K562 (cell line): ENCODE measurements around the gene TGFB2. TPM values are rescaled to one million over a fixed set of nuclear protein-coding genes. Genes with fewer than 3 reads are reported as not detected.
A peak's percentile ranks its signal among the peaks of the same experiment; 100 is the strongest.
"Not testable (repeated sequence)": the region's sequence is repeated elsewhere in the genome, so short reads cannot be mapped to it uniquely, and the experiment has no call there.

Experiments used
- ATAC-seq: fragments of 200-7000 bp; cut with Tn5 transposase; 3 replicates; pipeline ENCODE4 v1.9.1; 2020; ENCODE audit warnings: moderate library complexity
- BruUV-seq: library from RNA; stranded (reverse); fragments of 400-500 nt; replicated peaks from 2 replicates; lab custom pipeline; 2021; lab: Mats Ljungman, UMichigan
- CTCF ChIA-PET: fragments of 300-600 bp; formaldehyde crosslinking; extraction: SDS; loops from one replicate; lab custom pipeline; 2021; ENCODE audit warnings: low intra/inter-chr PET ratio; lab: Yijun Ruan, JAX
- POLR2A ChIA-PET: fragments of 300-600, 350-650 bp; sonication (Branson Sonifier 250); formaldehyde crosslinking; extraction: SDS; loops from one replicate; lab custom pipeline; 2021; ENCODE audit warnings: antibody characterized with exemption, inconsistent platforms; lab: Yijun Ruan, JAX
- DNase-seq, 4 experiments: peaks; one replicate each; pipeline versions ENCODE4 v3.0.0 to v3.0.0-alpha.2; 2011 to 2018; ENCODE audit warnings: low spot score in 3 of 4, mixed read lengths in 3 of 4; ENCODE audit errors: extremely low read depth in 1 of 4
- FAIRE-seq: peaks from 2 replicates; lab custom pipeline; 2011; peaks lifted over from hg19 to GRCh38; lab: Jason Lieb, UNC
- H2AFZ ChIP-seq: 2 replicates; pipeline ENCODE4 v1.6.0; 2011; ENCODE audit warnings: low read depth, low read length, control low read depth, inconsistent platforms
- H3K27ac ChIP-seq: fragments of 200-600 bp; 3 replicates; pipeline ENCODE4 v1.8.0; 2011; ENCODE audit warnings: low read depth, mild to moderate bottlenecking, control low read depth, inconsistent platforms, low read length, moderate library complexity, mixed read lengths; ENCODE audit errors: extremely low read depth
- H3K27me3 ChIP-seq, 2 experiments: fragments of 300-600 bp in 1 of 2; 2 replicates in 1 of 2; 3 replicates in 1 of 2; pipeline versions ENCODE4 v1.6.0 to v1.8.0; 2011; ENCODE audit warnings: inconsistent platforms in 2 of 2, low read length in 2 of 2, mild to moderate bottlenecking in 1 of 2, mixed read lengths in 1 of 2, moderate library complexity in 1 of 2; ENCODE audit not compliant: control insufficient read depth in 2 of 2, insufficient read depth in 2 of 2
- H3K36me3 ChIP-seq: fragments of 300-600 bp; 3 replicates; pipeline ENCODE4 v1.8.0; 2011; ENCODE audit warnings: mild to moderate bottlenecking, low read length, inconsistent platforms; ENCODE audit not compliant: control insufficient read depth, insufficient read depth
- H3K4me1 ChIP-seq, 2 experiments: fragments of 200-600 bp in 1 of 2; replicated peaks in 1 of 2; 2 replicates in 1 of 2; 3 replicates in 1 of 2; pipeline versions ENCODE4 v1.5.1 to v1.8.0; 2011; ENCODE audit warnings: inconsistent platforms in 2 of 2, low read length in 2 of 2, mild to moderate bottlenecking in 1 of 2, mixed read lengths in 1 of 2, moderate library complexity in 1 of 2; ENCODE audit not compliant: control insufficient read depth in 2 of 2, insufficient read depth in 2 of 2
- H3K4me2 ChIP-seq: 2 replicates; pipeline ENCODE4 v1.6.1; 2011; ENCODE audit warnings: low read length, control low read depth, inconsistent platforms, mixed read lengths; ENCODE audit not compliant: insufficient read depth
- H3K4me3 ChIP-seq: fragments of 200-600 bp; sonication (generic), shearing (Covaris generic); 2 replicates; pipeline ENCODE4 v1.5.1; 2016; ENCODE audit warnings: control low read depth, inconsistent platforms
- H3K79me2 ChIP-seq: fragments of 200-600 bp; 3 replicates; pipeline ENCODE4 v1.8.0; 2011; ENCODE audit warnings: low read length, inconsistent platforms; ENCODE audit not compliant: control insufficient read depth, insufficient read depth
- H3K9ac ChIP-seq, 2 experiments: 2 replicates each; pipeline versions ENCODE4 v1.6.0 to v1.6.1; 2011; ENCODE audit warnings: low read depth in 2 of 2, low read length in 2 of 2, control low read depth in 1 of 2, inconsistent platforms in 1 of 2, mild to moderate bottlenecking in 1 of 2, mixed read lengths in 1 of 2; ENCODE audit not compliant: insufficient read depth in 1 of 2
- H3K9me1 ChIP-seq: one replicate; pipeline ENCODE4 v1.6.0; 2011; ENCODE audit warnings: inconsistent platforms, mild to moderate bottlenecking, low read length, moderate library complexity; ENCODE audit not compliant: control insufficient read depth, insufficient read depth
- H3K9me3 ChIP-seq: replicated peaks from 2 replicates; pipeline ENCODE4 v1.5.1; 2011; ENCODE audit warnings: low read depth, low read length, inconsistent platforms; ENCODE audit not compliant: control insufficient read depth, insufficient read depth
- H4K20me1 ChIP-seq: replicated peaks from 2 replicates; pipeline ENCODE4 v1.6.1; 2011; ENCODE audit warnings: low read length, inconsistent platforms, mixed read lengths; ENCODE audit not compliant: control insufficient read depth, insufficient read depth
- BCOR ChIP-seq: fragments of 450-650 bp; IDR thresholded peaks from 2 replicates; pipeline ENCODE4 v1.6.1; 2016
- ELF2 ChIP-seq: fragments of 250-450 bp; sonication (Bioruptor Pico); IDR thresholded peaks from 2 replicates; pipeline ENCODE4 v1.5.0; 2021; ENCODE audit warnings: mild to moderate bottlenecking
- ESRRA ChIP-seq: fragments of 450-650 bp; IDR thresholded peaks from 2 replicates; pipeline ENCODE4 v1.6.1; 2014; ENCODE audit warnings: low read depth, mild to moderate bottlenecking, moderate library complexity, borderline replicate concordance
- NFXL1 ChIP-seq: fragments of 450-650 bp; formaldehyde crosslinking; IDR thresholded peaks from 2 replicates; pipeline ENCODE4 v1.4.0; 2021; ENCODE audit warnings: mild to moderate bottlenecking
- RBM25 ChIP-seq: fragments of 200-400 bp; formaldehyde crosslinking; IDR thresholded peaks from 2 replicates; pipeline ENCODE4 v1.6.1; 2018; ENCODE audit warnings: low read length, low read depth, moderate library complexity; ENCODE audit not compliant: severe bottlenecking
- TEAD1 ChIP-seq, 2 experiments: fragments of 450-650 bp in 1 of 2; sonication (generic) in 1 of 2; formaldehyde crosslinking; IDR thresholded peaks; 2 replicates each; pipeline versions ENCODE4 v1.4.0 to v1.8.0; 2020 to 2022; ENCODE audit warnings: mild to moderate bottlenecking in 2 of 2, missing genetic modification reagents in 1 of 2
- YY1 ChIP-seq, 3 experiments: IDR thresholded peaks; 2 replicates each; pipeline ENCODE4 v1.6.1; 2011; ENCODE audit warnings: low read length in 2 of 3, mild to moderate bottlenecking in 2 of 3, moderate library complexity in 2 of 3, borderline replicate concordance in 1 of 3, control low read depth in 1 of 3, low read depth in 1 of 3; ENCODE audit not compliant: insufficient read depth in 3 of 3, insufficient replicate concordance in 2 of 3, control insufficient read depth in 1 of 3, insufficient read length in 1 of 3; ENCODE audit errors: extremely low read depth in 1 of 3
- ZNF140 ChIP-seq: fragments of 250-450 bp; sonication (Bioruptor Pico); IDR thresholded peaks from 2 replicates; pipeline ENCODE4 v1.8.0; 2021; ENCODE audit warnings: moderate library complexity, mild to moderate bottlenecking, inconsistent platforms
- ZNF217 ChIP-seq: sonication (generic); formaldehyde crosslinking; IDR thresholded peaks from 2 replicates; pipeline ENCODE4 v1.8.0; 2022; ENCODE audit warnings: mild to moderate bottlenecking, missing genetic modification reagents
- ZNF764 ChIP-seq: fragments of 250-450 bp; sonication (Bioruptor Pico); IDR thresholded peaks from 2 replicates; pipeline ENCODE4 v1.4.0; 2020; ENCODE audit warnings: low read depth, mild to moderate bottlenecking, moderate library complexity
- ZNF79 ChIP-seq: fragments of 250-450 bp; sonication (Bioruptor Pico); IDR thresholded peaks from 2 replicates; pipeline ENCODE4 v1.4.0; 2020; ENCODE audit warnings: low read depth, mild to moderate bottlenecking, moderate library complexity
- WGBS: fragments of 100-300 bp; shearing (Covaris generic); methylation state at CpG from one replicate; pipeline ENCODE4 v1.1.6; 2016; ENCODE audit warnings: low coverage, mixed read lengths; ENCODE audit not compliant: insufficient coverage; ENCODE audit errors: missing lambda C conversion rate; 5-methylcytosine and 5-hydroxymethylcytosine counted together
- in situ Hi-C: fragments of 300-500 bp; cut with MboI; formaldehyde crosslinking; loops from 4 replicates; pipeline ENCODE4 v1.15.0; 2018; ENCODE audit warnings: inconsistent platforms, mixed read lengths
- intact Hi-C: fragments of 100-400 bp; cut with micrococcal nuclease; formaldehyde crosslinking; loops from 2 replicates; pipeline ENCODE4 v1.14.2; 2022
- polyA plus RNA-seq, 8 experiments: library from polyadenylated mRNA; depleted of rRNA in 4 of 8; stranded (reverse) in 5 of 8; unstranded in 3 of 8; fragments of >200 nt; fragmentation: Nextera tagmentation in 2 of 8; fragmentation: Illumina TruSeq in 1 of 8; extraction: Ambion mirVana in 2 of 8; extraction: Trizol in 1 of 8; gene quantifications; 2 replicates each; pipeline versions ENCODE4 v1.2.1 to v1.2.3, GENCODE V29; 2011 to 2014; ENCODE audit warnings: inconsistent platforms in 1 of 8, missing spikeins in 1 of 8
- total RNA-seq, 7 experiments: library from RNA; depleted of rRNA in 6 of 7; stranded (reverse); fragments of >200 nt in 6 of 7; fragmentation: Illumina TruSeq in 2 of 7; extraction: Trizol in 2 of 7; gene quantifications; 2 replicates each; pipeline versions ENCODE4 v1.2.1 to v1.2.3, GENCODE V29; 2011 to 2021; ENCODE audit warnings: low replicate concordance in 1 of 7

Gene TGFB2
- total and polyA plus RNA-seq, 9 of the 15 experiments (the other 6 are each of a cell fraction or from before 2014, with no cell fraction given), result 0.03 to 0.41 (median 0.11) TPM; not detected in 3

DNA sequence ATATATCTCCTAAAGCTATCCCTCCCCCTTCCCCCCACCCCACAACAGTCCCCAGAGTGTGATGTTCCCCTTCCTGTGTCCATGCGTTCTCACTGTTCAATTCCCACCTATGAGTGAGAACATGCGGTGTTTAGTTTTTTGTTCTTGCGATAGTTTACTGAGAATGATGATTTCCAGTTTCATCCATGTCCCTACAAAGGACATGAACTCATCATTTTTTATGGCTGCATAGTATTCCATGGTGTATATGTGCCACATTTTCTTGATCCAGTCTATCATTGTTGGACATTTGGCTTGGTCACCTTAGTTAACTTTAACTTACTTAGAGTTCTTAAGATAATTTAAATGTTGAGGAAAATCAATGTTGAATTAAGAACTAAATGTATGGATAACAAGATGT lies 25.0 kb upstream of the TGFB2 start:
- CTCF ChIA-PET, H3K9me1 ChIP-seq, DNase-seq, H3K27me3 ChIP-seq, H3K4me3 ChIP-seq: not testable (repeated sequence)
- peaks cover 8 to 10% of the 10 kb centered on the region in 2 experiments; a peak in 4 of 5 replicates for H3K4me1 ChIP-seq
- TF ChIP-seq RBM25 (peak; percentile 16), BCOR (0 out of 2 replicates have a peak, but pooled peaks have one; percentile 34)
- TF ChIP-seq, all 486 proteins: peak for 2; not testable (repeated sequence) for 484
- FAIRE-seq, H4K20me1 ChIP-seq, ATAC-seq, POLR2A ChIA-PET, H2AFZ ChIP-seq, H3K9ac ChIP-seq, H3K79me2 ChIP-seq, in situ Hi-C loops, BruUV-seq, H3K9me3 ChIP-seq, H3K27ac ChIP-seq, intact Hi-C loops, H3K4me2 ChIP-seq: not testable (repeated sequence)
- H3K36me3 ChIP-seq, result peaks cover 58% of the 10 kb centered on the region
- no CpG with 5 or more reads among the region's 3 CpGs for WGBS

DNA sequence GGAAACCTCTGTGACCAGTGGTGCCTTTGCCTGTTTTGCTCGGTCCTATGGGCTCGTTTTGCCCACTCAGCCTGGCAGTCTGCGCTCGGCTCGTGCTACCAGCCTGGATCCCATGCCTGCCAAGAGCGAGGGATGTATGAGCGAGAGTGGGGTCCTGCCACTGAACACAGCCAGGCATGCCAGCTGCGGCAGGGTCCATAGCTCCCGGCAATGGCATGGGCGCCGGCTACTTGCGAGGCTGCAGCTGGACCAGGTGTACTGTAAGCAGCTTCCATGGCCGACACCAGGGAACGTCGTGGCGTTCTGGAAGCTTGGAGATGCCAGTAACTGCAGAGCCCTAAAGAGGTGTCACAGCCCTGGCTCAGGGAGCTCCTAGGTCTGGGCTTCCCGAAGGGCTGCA lies 22.4 kb upstream of the TGFB2 start:
- peaks cover 0 to 10% of the 10 kb centered on the region in 2 experiments; a peak in 1 of 5 replicates for H3K4me1 ChIP-seq
- peaks cover 3% of the 10 kb centered on the region; the same call in 1 of the 3 replicates for H3K79me2 ChIP-seq
- FAIRE-seq (no peak), DNase-seq (no peak), ATAC-seq (no peak)
- no peak for TF ChIP-seq YY1 (IDR thresholded peaks at IDR 0.05; ENCODE audit: borderline replicate concordance in 1 of 3, control insufficient read depth in 1 of 3, extremely low read depth in 1 of 3, insufficient read depth in 3 of 3, insufficient read length in 1 of 3, insufficient replicate concordance in 2 of 3, low read depth in 1 of 3, low read length in 2 of 3)
- no peak for TF ChIP-seq ESRRA
- no peak for TF ChIP-seq ZNF764 (CRISPR knock-in tag)
- no peak for TF ChIP-seq RBM25
- no peak for TF ChIP-seq TEAD1 (CRISPR knock-in tag; IDR thresholded peaks at IDR 0.05)
- TF ChIP-seq NFXL1 (CRISPR knock-in tag), result no peak
- no peak for TF ChIP-seq ZNF217 (CRISPR knock-in tag)
- TF ChIP-seq ELF2 (CRISPR knock-in tag), result no peak
- no peak for TF ChIP-seq ZNF140 (CRISPR knock-in tag)
- no peak for TF ChIP-seq ZNF79 (CRISPR knock-in tag)
- H4K20me1 ChIP-seq, result no peaks in the 10 kb centered on the region
- no peak overlapping the region for H3K27ac ChIP-seq
- no peak overlapping the region for H3K4me3 ChIP-seq
- in situ Hi-C loops (no loop called here), intact Hi-C loops (no loop called here)
- no peaks in the 10 kb centered on the region for H3K9me3 ChIP-seq
- peaks cover 56% of the 10 kb centered on the region; the same call in 2 of the 3 replicates for H3K36me3 ChIP-seq
- no peak overlapping the region for H2AFZ ChIP-seq
- BruUV-seq, result no TSS peak
- ChIA-PET POLR2A (no interaction called here), CTCF (no interaction called here)
- WGBS, result 94% methylated on average over 17 of the region's 17 CpGs
- H3K4me2 ChIP-seq, result no peak overlapping the region
- no peaks in the 10 kb centered on the region for H3K27me3 ChIP-seq
- H3K9me1 ChIP-seq, result no peaks in the 10 kb centered on the region
- 0 out of 4 replicates have a peak overlapping the region, but pooled peaks of 1 of the 2 experiments have one; percentile 33 for H3K9ac ChIP-seq
